22Rv1 (cell line): ENCODE results near the gene ASTN2.
"Not testable (repeated sequence)": the region's sequence is repeated elsewhere in the genome, so short reads cannot be mapped to it uniquely, and the experiment has no call there.

Experiments used
- H3K27ac ChIP-seq: fragments of 450-650 bp; 2 replicates; pipeline ENCODE4 v1.5.1; 2017
- CTCF ChIP-seq: fragments of 450-650 bp; IDR thresholded peaks from 2 replicates; pipeline ENCODE4 v1.5.1; 2017; ENCODE audit warnings: mild to moderate bottlenecking
- ZFX ChIP-seq: fragments of 450-650 bp; IDR thresholded peaks from 2 replicates; pipeline ENCODE4 v1.6.1; 2017; ENCODE audit warnings: antibody characterized with exemption, borderline replicate concordance

Gene ASTN2

GRCh38 chr9:116843863-116844620, 570.8 kb downstream of the ASTN2 start:
- TF ChIP-seq CTCF, result no peak
- TF ChIP-seq ZFX, result no peak
- H3K27ac ChIP-seq, result no peak overlapping the region

GRCh38 chr9:116842658-116843057, 572.2 kb downstream of the ASTN2 start:
- TF ChIP-seq ZFX (no peak), CTCF (no peak; the same call in 1 of the 2 replicates)
- no peak overlapping the region for H3K27ac ChIP-seq

- not testable (repeated sequence) for H3K27ac ChIP-seq
These were observed 576.4 kb downstream of the ASTN2 start for GRCh38 chr9:116838468-116838867.

GRCh38 chr9:116837018-116837989, 577.6 kb downstream of the ASTN2 start:
- no peak overlapping the region for H3K27ac ChIP-seq
- TF ChIP-seq CTCF, result no peak
- TF ChIP-seq ZFX, result no peak

GRCh38 chr9:116830321-116830720, 584.5 kb downstream of the ASTN2 start:
- H3K27ac ChIP-seq, result not testable (repeated sequence)

GRCh38 chr9:116821633-116822229, 593.1 kb downstream of the ASTN2 start:
- TF ChIP-seq ZFX (no peak), CTCF (no peak)
- H3K27ac ChIP-seq, result no peak overlapping the region

GRCh38 chr9:116819116-116819515, 595.7 kb downstream of the ASTN2 start:
- no peak overlapping the region for H3K27ac ChIP-seq
- TF ChIP-seq CTCF (no peak), ZFX (no peak)

- TF ChIP-seq ZFX, result no peak
- TF ChIP-seq CTCF, result no peak
- no peak overlapping the region for H3K27ac ChIP-seq
These were observed 597.1 kb downstream of the ASTN2 start for GRCh38 chr9:116817762-116818161.
